ENCODE measurements around the gene SLC45A3.
"Not testable (repeated sequence)": the region's sequence is repeated elsewhere in the genome, so short reads cannot be mapped to it uniquely, and the experiment has no call there.

The SLC45A3 gene

GRCh38 chr1:205637854-205638468 lies 42.3 kb downstream of the SLC45A3 start:
- no peak for DNase-seq (ENCODE audit: low read depth in 3 of 3)

GRCh38 chr1:205636732-205637131 lies 43.6 kb downstream of the SLC45A3 start:
- DNase-seq (ENCODE audit: low read depth in 3 of 3) = no peak

GRCh38 chr1:205636138-205636530 lies 44.2 kb downstream of the SLC45A3 start:
- DNase-seq (ENCODE audit: low read depth in 3 of 3) = not testable (repeated sequence)

GRCh38 chr1:205633421-205633976 lies 46.8 kb downstream of the SLC45A3 start:
- DNase-seq (ENCODE audit: low read depth in 3 of 3) = no peak

GRCh38 chr1:205632669-205633169 lies 47.6 kb downstream of the SLC45A3 start:
- no peak for DNase-seq (ENCODE audit: low read depth in 3 of 3)

- DNase-seq (ENCODE audit: low read depth in 3 of 3) = peak; percentile 99 to 100 (median 99)
These were observed 48.3 kb downstream of the SLC45A3 start, which contains the start of gene ELK4 for GRCh38 chr1:205631768-205632668. TSS of gene ELK4 (minus strand) at chr1:205632011. CDS start at chr1:205623882, 8,129 bp downstream.

GRCh38 chr1:205631010-205631767 lies 49.1 kb downstream of the SLC45A3 start:
- peak; percentile 64 to 80 (median 77) for DNase-seq (ENCODE audit: low read depth in 3 of 3)

- no peak for DNase-seq (ENCODE audit: low read depth in 3 of 3)
These were observed 49.7 kb downstream of the SLC45A3 start for GRCh38 chr1:205630651-205631009.

- DNase-seq (ENCODE audit: low read depth in 3 of 3) = no peak
These were observed 50.1 kb downstream of the SLC45A3 start for GRCh38 chr1:205630241-205630640.

- no peak for DNase-seq (ENCODE audit: low read depth in 3 of 3)
These were observed 50.6 kb downstream of the SLC45A3 start for GRCh38 chr1:205629751-205630150.

GRCh38 chr1:205627956-205628355 lies 52.4 kb downstream of the SLC45A3 start:
- DNase-seq (ENCODE audit: low read depth in 3 of 3) = no peak

- no peak for DNase-seq (ENCODE audit: low read depth in 3 of 3)
These were observed 54.1 kb downstream of the SLC45A3 start for GRCh38 chr1:205626216-205626615.

GRCh38 chr1:205623646-205624045 lies 56.7 kb downstream of the SLC45A3 start:
- DNase-seq (ENCODE audit: low read depth in 3 of 3) = no peak

- no peak for DNase-seq (ENCODE audit: low read depth in 3 of 3)
These were observed 60.0 kb downstream of the SLC45A3 start for GRCh38 chr1:205620269-205620668.

- DNase-seq (ENCODE audit: low read depth in 3 of 3) = no peak
These were observed 60.9 kb downstream of the SLC45A3 start for GRCh38 chr1:205619376-205619775.

GRCh38 chr1:205616563-205617293 lies 63.6 kb downstream of the SLC45A3 start:
- DNase-seq (ENCODE audit: low read depth in 3 of 3) = no peak

GRCh38 chr1:205615789-205616188 lies 64.5 kb downstream of the SLC45A3 start:
- no peak for DNase-seq (ENCODE audit: low read depth in 3 of 3)

- no peak for DNase-seq (ENCODE audit: low read depth in 3 of 3)
These were observed 66.4 kb downstream of the SLC45A3 start for GRCh38 chr1:205613854-205614412.

- no peak for DNase-seq (ENCODE audit: low read depth in 3 of 3)
These were observed 67.8 kb downstream of the SLC45A3 start for GRCh38 chr1:205612556-205612955.

GRCh38 chr1:205612104-205612503 lies 68.2 kb downstream of the SLC45A3 start:
- no peak for DNase-seq (ENCODE audit: low read depth in 3 of 3)

All from stimulated activated CD4-positive, alpha-beta T cell treated with anti-CD3 and anti-CD28 coated beads, TNF-alpha, amount 100 ng/mL, for 24 hours (primary cell).